ENCODE results near the gene NLE1. TPM values are rescaled to one million over a fixed set of nuclear protein-coding genes. Genes with fewer than 3 reads are reported as not detected.
A peak's percentile ranks its signal among the peaks of the same experiment; 100 is the strongest.
"Not testable (repeated sequence)": the region's sequence is repeated elsewhere in the genome, so short reads cannot be mapped to it uniquely, and the experiment has no call there.

NLE1 gene
- total RNA-seq, 2 experiments from 2014 or later = 23.0 to 30.5 TPM

GRCh38 chr17:35104844-35105450 lies 37.2 kb downstream of the NLE1 start:
- no peak for DNase-seq
- peaks cover 9% of the 10 kb centered on the region for H3K4me1 Mint-ChIP-seq
- CTCF ChIA-PET = interaction anchor here (3.4 kb wide), 1 partner anchor 15 kb away, joined by 16 read pairs; the partner anchor contains the start of gene RAD51D
- peaks cover 43% of the 10 kb centered on the region for H3K36me3 Mint-ChIP-seq
- no peak overlapping the region for H3K4me3 Mint-ChIP-seq
- no peaks in the 10 kb centered on the region for H3K27me3 Mint-ChIP-seq
- no peaks in the 10 kb centered on the region for H3K9me3 Mint-ChIP-seq (ENCODE audit: low read depth)
- no peak for ATAC-seq
- H3K27ac Mint-ChIP-seq = no peak overlapping the region

- no peak for DNase-seq
- Mint-ChIP-seq H3K4me3 (no peak overlapping the region), H3K4me1 (peaks cover 7% of the 10 kb centered on the region), H3K27ac (no peak overlapping the region), H3K9me3 (ENCODE audit: low read depth) (no peaks in the 10 kb centered on the region), H3K36me3 (peaks cover 47% of the 10 kb centered on the region), H3K27me3 (no peaks in the 10 kb centered on the region)
- ATAC-seq = no peak
- CTCF ChIA-PET = interaction anchor here (1.6 to 1.8 kb wide), 2 partner anchors 12 to 14 kb away, joined by 7 to 8 read pairs; no protein-coding TSS in a partner anchor
These were observed 38.8 kb downstream of the NLE1 start for GRCh38 chr17:35103271-35103670.

GRCh38 chr17:35101725-35102124 lies 40.4 kb downstream of the NLE1 start:
- CTCF ChIA-PET = interaction anchor here (1.6 to 1.8 kb wide), 2 partner anchors 12 to 13 kb away, joined by 7 to 8 read pairs; no protein-coding TSS in a partner anchor
- peaks cover 9% of the 10 kb centered on the region for H3K4me1 Mint-ChIP-seq
- no peak for ATAC-seq
- H3K27ac Mint-ChIP-seq = peak overlapping the region; percentile 69
- no peak overlapping the region for H3K4me3 Mint-ChIP-seq
- no peak for DNase-seq
- H3K27me3 Mint-ChIP-seq = no peaks in the 10 kb centered on the region
- H3K36me3 Mint-ChIP-seq = peaks cover 48% of the 10 kb centered on the region
- H3K9me3 Mint-ChIP-seq (ENCODE audit: low read depth) = no peaks in the 10 kb centered on the region

- no peaks in the 10 kb centered on the region for H3K9me3 Mint-ChIP-seq (ENCODE audit: low read depth)
These were observed 41.1 kb downstream of the NLE1 start for GRCh38 chr17:35101036-35101435.

GRCh38 chr17:35099908-35100307 lies 42.2 kb downstream of the NLE1 start:
- H3K36me3 Mint-ChIP-seq = peaks cover 37% of the 10 kb centered on the region
- no peak for ATAC-seq
- H3K4me1 Mint-ChIP-seq = peaks cover 12% of the 10 kb centered on the region
- H3K9me3 Mint-ChIP-seq (ENCODE audit: low read depth) = no peaks in the 10 kb centered on the region
- no peak for DNase-seq
- H3K27me3 Mint-ChIP-seq = no peaks in the 10 kb centered on the region
- CTCF ChIA-PET = no interaction called here
- no peak overlapping the region for H3K4me3 Mint-ChIP-seq
- H3K27ac Mint-ChIP-seq = no peak overlapping the region

More at GRCh38 chr17:35101036-35101435, 41.1 kb downstream of the NLE1 start:
- H3K36me3 Mint-ChIP-seq = peaks cover 45% of the 10 kb centered on the region
- DNase-seq (no peak), ATAC-seq (no peak)
- peaks cover 12% of the 10 kb centered on the region for H3K4me1 Mint-ChIP-seq
- no peak overlapping the region for H3K4me3 Mint-ChIP-seq
- CTCF ChIA-PET = no interaction called here
- no peak overlapping the region for H3K27ac Mint-ChIP-seq
- no peaks in the 10 kb centered on the region for H3K27me3 Mint-ChIP-seq

- H3K36me3 Mint-ChIP-seq = peaks cover 33% of the 10 kb centered on the region
- no peak overlapping the region for H3K4me3 Mint-ChIP-seq
- peaks cover 10% of the 10 kb centered on the region for H3K4me1 Mint-ChIP-seq
- ATAC-seq (no peak), DNase-seq (no peak)
- CTCF ChIA-PET = interaction anchor here (1.2 to 8.8 kb wide), 2 partner anchors 21 to 72 kb away, joined by 4 to 59 read pairs; partner anchors contain the start of gene RAD51D
- H3K9me3 Mint-ChIP-seq (ENCODE audit: low read depth) = no peaks in the 10 kb centered on the region
- no peaks in the 10 kb centered on the region for H3K27me3 Mint-ChIP-seq
- no peak overlapping the region for H3K27ac Mint-ChIP-seq
These were observed 44.3 kb downstream of the NLE1 start for GRCh38 chr17:35097776-35098175.

- no peak for DNase-seq
- Mint-ChIP-seq H3K4me3 (no peak overlapping the region), H3K27ac (no peak overlapping the region), H3K27me3 (no peaks in the 10 kb centered on the region), H3K36me3 (peaks cover 25% of the 10 kb centered on the region), H3K4me1 (peaks cover 8% of the 10 kb centered on the region), H3K9me3 (ENCODE audit: low read depth) (no peaks in the 10 kb centered on the region)
- CTCF ChIA-PET = interaction anchor here (0.9 to 8.8 kb wide), 4 partner anchors 20 to 73 kb away, joined by 3 to 59 read pairs (median 4); partner anchors contain the start of gene RAD51D
- ATAC-seq = no peak
These were observed 46.4 kb downstream of the NLE1 start for GRCh38 chr17:35095741-35096140.

- CTCF ChIA-PET = interaction anchor here (0.8 to 8.8 kb wide), 3 partner anchors 9 to 114 kb away, joined by 3 to 59 read pairs (median 4); partner anchors contain the start of genes LIG3 and RAD51D
- Mint-ChIP-seq H3K36me3 (peaks cover 18% of the 10 kb centered on the region), H3K4me3 (no peak overlapping the region), H3K27me3 (no peaks in the 10 kb centered on the region), H3K27ac (no peak overlapping the region), H3K9me3 (ENCODE audit: low read depth) (no peaks in the 10 kb centered on the region), H3K4me1 (peaks cover 15% of the 10 kb centered on the region)
- no peak for DNase-seq
- ATAC-seq = no peak
These were observed 47.2 kb downstream of the NLE1 start for GRCh38 chr17:35094902-35095301.

- ATAC-seq; DNase-seq; H3K9me3 Mint-ChIP-seq (ENCODE audit: low read depth); H3K27me3 Mint-ChIP-seq; H3K4me3 Mint-ChIP-seq; H3K36me3 Mint-ChIP-seq: not testable (repeated sequence)
- H3K27ac Mint-ChIP-seq = peak overlapping the region; percentile 26
- CTCF ChIA-PET = interaction anchor here (1.3 to 8.8 kb wide), 11 partner anchors 10 to 546 kb away, joined by 3 to 59 read pairs (median 10); partner anchors contain the start of genes RAD51D and RFFL
- H3K4me1 Mint-ChIP-seq = peaks cover 40% of the 10 kb centered on the region
These were observed 51.4 kb downstream of the NLE1 start for GRCh38 chr17:35090707-35091106.

- H3K4me3 Mint-ChIP-seq = peak overlapping the region; percentile 75
- H3K36me3 Mint-ChIP-seq = peaks cover 5% of the 10 kb centered on the region
- ATAC-seq = peak; percentile 28
- peaks cover 49% of the 10 kb centered on the region for H3K4me1 Mint-ChIP-seq
- DNase-seq = peak; percentile 72
- no peaks in the 10 kb centered on the region for H3K27me3 Mint-ChIP-seq
- CTCF ChIA-PET = interaction anchor here (0.6 to 8.8 kb wide), 44 partner anchors 9 to 674 kb away, joined by 3 to 59 read pairs (median 4); partner anchors contain the start of genes RAD51D and RFFL
- H3K9me3 Mint-ChIP-seq (ENCODE audit: low read depth) = no peaks in the 10 kb centered on the region
- peak overlapping the region; percentile 96 for H3K27ac Mint-ChIP-seq
These were observed 52.4 kb downstream of the NLE1 start for GRCh38 chr17:35089586-35090296.

- no peaks in the 10 kb centered on the region for H3K27me3 Mint-ChIP-seq
- H3K4me3 Mint-ChIP-seq = peak overlapping the region; percentile 92
- CTCF ChIA-PET = interaction anchor here (0.6 to 8.8 kb wide), 44 partner anchors 8 to 675 kb away, joined by 3 to 59 read pairs (median 4); partner anchors contain the start of genes RAD51D and RFFL
- ATAC-seq (peak; percentile 84), DNase-seq (peak; percentile 93)
- H3K9me3 Mint-ChIP-seq (ENCODE audit: low read depth) = no peaks in the 10 kb centered on the region
- H3K27ac Mint-ChIP-seq = peak overlapping the region; percentile 96
- peaks cover 52% of the 10 kb centered on the region for H3K4me1 Mint-ChIP-seq
- peaks cover 5% of the 10 kb centered on the region for H3K36me3 Mint-ChIP-seq
These were observed 53.1 kb downstream of the NLE1 start for GRCh38 chr17:35088881-35089585.

GRCh38 chr17:35088356-35088880 lies 53.7 kb downstream of the NLE1 start:
- peaks cover 3% of the 10 kb centered on the region for H3K36me3 Mint-ChIP-seq
- CTCF ChIA-PET = interaction anchor here (1.0 to 3.9 kb wide), 6 partner anchors 14 to 101 kb away, joined by 3 to 21 read pairs (median 10); partner anchors contain the start of genes RAD51D and RFFL
- H3K4me1 Mint-ChIP-seq = peaks cover 58% of the 10 kb centered on the region
- DNase-seq (peak; percentile 62), ATAC-seq (peak; percentile 5)
- no peaks in the 10 kb centered on the region for H3K9me3 Mint-ChIP-seq (ENCODE audit: low read depth)
- no peaks in the 10 kb centered on the region for H3K27me3 Mint-ChIP-seq
- peak overlapping the region; percentile 91 for H3K27ac Mint-ChIP-seq
- peak overlapping the region; percentile 92 for H3K4me3 Mint-ChIP-seq
